Activated T-helper 17 cell treated with anti-CD3 and anti-CD28 coated beads, Interleukin-2, amount 50 U/mL, for 72 hours (primary cell): ENCODE data around the gene DBN1. TPM values are rescaled to one million over a fixed set of nuclear protein-coding genes. Genes with fewer than 3 reads are reported as not detected.

ENCODE experiments used
- ATAC-seq: fragments of 150-1000 bp; cut with Tn5 transposase; replicated peaks from 2 replicates; pipeline ENCODE4 v1.10.0; 2021; ENCODE audit warnings: mild to moderate bottlenecking, moderate library complexity
- H3K27ac Mint-ChIP-seq: one replicate; pipeline ENCODE4 v1.8.0; 2022; ENCODE audit warnings: mixed read lengths
- H3K27me3 Mint-ChIP-seq: one replicate; pipeline ENCODE4 v1.8.0; 2022; ENCODE audit warnings: mixed read lengths
- H3K36me3 Mint-ChIP-seq: one replicate; pipeline ENCODE4 v1.8.0; 2022; ENCODE audit warnings: low read depth, mild to moderate bottlenecking, mixed read lengths
- H3K4me1 Mint-ChIP-seq: one replicate; pipeline ENCODE4 v1.8.0; 2022; ENCODE audit warnings: mixed read lengths
- H3K4me3 Mint-ChIP-seq: one replicate; pipeline ENCODE4 v1.8.0; 2022; ENCODE audit warnings: mild to moderate bottlenecking, mixed read lengths
- H3K9me3 Mint-ChIP-seq: one replicate; pipeline ENCODE4 v1.8.0; 2022; ENCODE audit warnings: mixed read lengths
- total RNA-seq, 2 donors: library from RNA; stranded (reverse); gene quantifications; one replicate each; pipeline ENCODE4 v1.2.3, GENCODE V29; 2022

Gene DBN1
- total RNA-seq = 1 to 10 TPM; 2.3 to 3.1 TPM

DNA sequence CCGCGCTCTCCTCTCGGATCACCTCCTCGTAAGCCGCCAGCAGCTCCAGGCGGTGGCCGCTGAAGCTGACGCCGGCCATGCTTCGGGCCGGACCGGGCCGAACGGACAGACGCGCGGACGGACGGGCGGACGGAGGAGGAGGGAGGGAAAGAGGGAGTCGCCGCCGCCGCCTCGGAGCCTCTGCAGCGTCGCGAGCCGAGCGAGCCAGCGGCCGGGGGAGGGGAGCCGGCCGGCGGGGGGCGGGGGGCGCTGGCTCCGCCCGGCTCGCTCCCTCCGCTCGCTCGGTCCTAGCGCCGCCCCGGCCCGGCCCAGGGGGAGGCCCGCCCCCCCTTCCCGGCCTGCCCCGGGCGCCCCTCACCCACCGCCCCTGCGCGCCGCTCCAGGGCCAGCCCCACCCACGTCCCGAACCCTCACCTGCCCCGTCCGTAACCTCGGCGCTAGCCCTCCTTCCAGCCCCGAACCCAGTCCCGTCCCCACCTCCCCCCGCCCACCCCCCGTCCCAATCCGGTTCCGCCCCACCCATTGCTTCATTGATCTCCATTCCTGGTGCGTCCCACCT, at the start of gene DBN1:
Gene DBN1, minus strand, starts transcription at position 192 of the 559 bp plus-strand sequence. Its CDS starts 113 bp downstream, at position 79.
- peak within 1 kb of the TSS; percentile 25 for H3K27ac Mint-ChIP-seq
- peaks cover 5% of the 10 kb centered on the region for H3K36me3 Mint-ChIP-seq
- H3K4me1 Mint-ChIP-seq = peaks cover 17% of the 10 kb centered on the region
- no peaks in the 10 kb centered on the region for H3K9me3 Mint-ChIP-seq
- H3K27me3 Mint-ChIP-seq = peaks cover 7% of the 10 kb centered on the region
- no peak for ATAC-seq
- peak within 1 kb of the TSS; percentile 78 for H3K4me3 Mint-ChIP-seq

DNA sequence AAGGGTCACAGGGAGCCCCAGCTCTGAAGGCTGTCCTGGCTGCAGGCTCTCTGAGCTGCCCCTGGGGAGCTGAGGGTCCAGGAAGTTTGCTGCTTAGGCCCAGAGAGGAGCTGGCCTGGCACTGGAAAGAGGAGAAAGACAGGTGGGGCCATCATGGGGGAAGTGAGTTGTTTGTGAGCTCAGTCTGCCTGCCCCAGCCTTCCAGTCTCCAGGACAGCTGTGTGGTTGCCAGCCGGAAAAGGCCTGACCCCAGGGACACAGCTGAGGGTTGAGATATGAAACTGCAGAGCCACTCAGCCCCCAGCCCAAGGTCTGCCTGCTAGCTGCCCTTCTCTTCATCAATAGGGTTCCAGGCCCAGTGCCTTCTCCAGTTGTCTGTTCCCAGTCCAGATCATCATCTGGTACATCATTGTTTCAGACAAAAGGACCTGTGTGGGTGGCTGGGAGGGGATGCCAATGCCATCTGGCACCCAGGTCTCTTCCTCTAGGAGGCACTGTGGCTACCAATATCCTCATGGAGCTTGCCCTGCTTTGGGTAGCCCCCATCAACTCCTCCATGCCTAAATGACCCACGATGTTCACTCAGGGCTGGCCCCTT, 47.6 kb upstream of the DBN1 start:
- ATAC-seq = no peak
- no peaks in the 10 kb centered on the region for H3K9me3 Mint-ChIP-seq
- no peak overlapping the region for H3K4me3 Mint-ChIP-seq
- no peaks in the 10 kb centered on the region for H3K27me3 Mint-ChIP-seq
- peaks cover 54% of the 10 kb centered on the region for H3K36me3 Mint-ChIP-seq
- H3K27ac Mint-ChIP-seq = peak overlapping the region; percentile 82
- H3K4me1 Mint-ChIP-seq = peaks cover 4% of the 10 kb centered on the region

DNA sequence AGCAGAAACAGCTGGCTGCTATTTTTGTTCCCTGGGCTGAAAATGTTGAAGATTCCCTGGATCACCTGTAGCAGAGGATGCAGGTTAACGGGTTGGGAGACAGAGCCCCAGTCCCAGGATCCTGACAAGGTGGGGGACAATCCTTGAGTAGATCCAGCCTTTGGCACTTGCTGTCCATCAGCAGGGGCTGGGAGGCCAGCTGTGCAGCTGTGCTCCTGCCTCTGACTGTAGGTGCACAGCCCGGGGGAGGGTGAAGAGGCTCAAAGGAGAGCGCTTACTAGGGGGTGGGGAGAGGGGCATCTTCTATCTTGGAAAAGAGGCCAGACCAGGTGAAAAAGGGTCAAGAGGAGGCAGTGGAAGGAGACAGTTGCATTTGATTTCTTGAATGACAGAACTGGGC, 46.8 kb upstream of the DBN1 start:
- Mint-ChIP-seq H3K9me3 (no peaks in the 10 kb centered on the region), H3K27ac (peak overlapping the region; percentile 82), H3K4me3 (no peak overlapping the region), H3K4me1 (peaks cover 10% of the 10 kb centered on the region), H3K27me3 (no peaks in the 10 kb centered on the region), H3K36me3 (peaks cover 56% of the 10 kb centered on the region)
- ATAC-seq = no peak

DNA sequence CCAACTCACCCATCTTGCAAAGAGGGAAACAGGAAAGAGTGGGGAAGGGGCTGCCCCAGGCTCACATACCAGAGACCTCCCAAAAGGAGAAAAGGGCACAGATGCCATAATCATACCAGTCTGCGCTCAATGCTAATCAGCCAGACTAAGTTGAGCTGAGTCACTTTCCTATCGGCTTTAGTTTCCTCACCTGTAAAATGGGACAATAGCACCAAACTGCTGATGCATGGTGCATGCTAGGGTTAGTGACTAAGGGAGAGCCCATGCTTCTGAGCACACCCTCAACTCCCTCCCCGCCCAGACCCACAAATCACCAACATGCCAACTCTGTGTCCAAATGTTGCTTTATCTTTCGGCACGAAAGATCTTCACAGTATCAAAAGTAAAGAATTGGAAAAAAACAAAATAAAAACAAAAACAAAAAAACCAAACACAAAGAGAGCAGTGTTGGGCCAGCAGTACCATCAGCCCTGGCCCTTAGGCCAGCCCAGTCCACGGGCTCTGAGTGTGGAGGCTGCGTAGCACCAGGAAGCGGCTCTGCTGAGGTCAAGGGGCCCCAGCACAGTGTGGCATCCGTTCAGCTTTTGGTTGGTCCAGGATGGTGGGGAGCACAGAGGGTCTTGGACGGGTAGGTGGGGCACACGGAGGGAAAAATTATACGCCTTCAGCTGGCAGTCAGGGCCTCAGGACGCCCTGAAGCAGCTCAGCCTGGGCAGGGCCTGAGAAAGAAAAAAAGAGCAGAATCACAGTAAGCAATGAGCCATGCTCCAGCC, 46.2 kb upstream of the DBN1 start:
- Mint-ChIP-seq H3K36me3 (peaks cover 61% of the 10 kb centered on the region), H3K4me1 (peaks cover 10% of the 10 kb centered on the region), H3K9me3 (no peaks in the 10 kb centered on the region), H3K27ac (peak overlapping the region; percentile 82), H3K4me3 (peak overlapping the region; percentile 40), H3K27me3 (no peaks in the 10 kb centered on the region)
- ATAC-seq = no peak

DNA sequence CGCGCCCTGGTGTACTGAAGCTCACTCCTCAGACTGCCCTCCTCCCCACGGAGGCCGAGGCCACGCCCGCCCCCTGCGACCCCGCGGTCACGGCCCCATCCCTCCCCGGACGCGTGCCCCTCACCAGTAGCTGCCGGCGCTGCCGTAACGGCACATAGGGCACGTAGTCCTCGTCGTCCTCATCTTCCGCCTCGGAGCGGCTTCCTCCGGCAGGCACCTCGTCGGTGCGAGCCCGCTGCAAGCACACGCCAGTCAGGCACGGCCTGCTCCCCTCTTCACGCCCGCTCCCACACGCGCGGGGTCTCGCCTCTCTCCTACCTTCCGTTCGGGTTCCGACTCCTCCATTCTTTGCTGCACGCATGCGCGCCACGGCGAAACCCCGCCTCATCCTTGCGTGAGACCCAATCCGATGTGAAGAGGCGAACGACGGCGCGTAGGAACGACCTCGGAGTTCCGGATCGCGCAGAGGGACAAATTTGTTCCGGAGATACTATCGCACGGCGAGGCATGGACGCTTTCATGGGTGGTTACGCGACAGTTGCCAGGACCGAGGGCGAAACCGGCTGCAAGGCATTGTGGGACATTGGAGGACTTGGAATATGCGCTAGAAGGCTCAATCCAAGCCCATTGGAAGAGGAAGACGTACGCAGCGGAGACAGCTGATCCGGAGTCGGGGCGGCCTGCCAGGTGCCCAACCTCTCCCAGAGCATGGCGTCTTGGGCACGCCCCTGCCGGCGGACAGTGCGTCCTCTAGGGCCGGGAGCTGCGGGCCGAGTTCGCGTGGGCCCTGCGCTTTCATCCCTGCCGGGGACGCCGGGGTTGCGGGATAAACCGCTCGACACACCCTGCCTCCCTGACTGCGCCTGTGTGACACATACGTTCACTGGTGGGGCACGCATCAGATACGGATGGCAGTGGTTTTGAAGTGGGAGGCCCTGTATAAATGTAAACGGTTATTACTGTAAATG, 43.5 kb upstream of the DBN1 start, which contains the start of gene DDX41:
Gene DDX41, minus strand, starts transcription at position 361 of the 968 bp plus-strand sequence. Its CDS starts 16 bp downstream, at position 345.
- Mint-ChIP-seq H3K27ac (peak within 1 kb of the TSS; percentile 90), H3K9me3 (no peaks in the 10 kb centered on the region), H3K36me3 (peaks cover 81% of the 10 kb centered on the region), H3K4me3 (peak within 1 kb of the TSS; percentile 88), H3K4me1 (peaks cover 13% of the 10 kb centered on the region), H3K27me3 (no peaks in the 10 kb centered on the region)
- peak; percentile 92 for ATAC-seq

DNA sequence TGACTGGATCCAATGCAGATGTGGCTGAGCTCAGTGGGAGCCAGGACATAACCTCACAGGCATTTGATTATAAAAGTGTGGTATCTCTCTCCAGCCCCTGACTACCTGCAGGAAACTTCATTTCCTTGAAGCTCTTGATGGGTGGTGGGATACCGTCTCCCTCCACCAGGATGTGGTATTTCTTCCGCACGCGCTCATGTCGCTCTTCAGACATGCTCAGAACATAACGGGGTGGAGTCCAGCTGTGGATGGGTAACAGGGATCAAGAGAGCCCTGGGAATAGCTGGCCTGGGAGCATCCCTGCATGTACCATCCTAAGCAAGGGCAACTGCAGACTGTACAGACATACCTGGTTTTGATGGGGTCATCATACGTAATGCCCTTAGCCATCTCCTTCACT, 42.1 kb upstream of the DBN1 start:
- Mint-ChIP-seq H3K27me3 (no peaks in the 10 kb centered on the region), H3K36me3 (peaks cover 84% of the 10 kb centered on the region), H3K27ac (peak overlapping the region; percentile 90), H3K4me1 (peaks cover 13% of the 10 kb centered on the region), H3K4me3 (peak overlapping the region; percentile 88), H3K9me3 (no peaks in the 10 kb centered on the region)
- ATAC-seq = no peak

DNA sequence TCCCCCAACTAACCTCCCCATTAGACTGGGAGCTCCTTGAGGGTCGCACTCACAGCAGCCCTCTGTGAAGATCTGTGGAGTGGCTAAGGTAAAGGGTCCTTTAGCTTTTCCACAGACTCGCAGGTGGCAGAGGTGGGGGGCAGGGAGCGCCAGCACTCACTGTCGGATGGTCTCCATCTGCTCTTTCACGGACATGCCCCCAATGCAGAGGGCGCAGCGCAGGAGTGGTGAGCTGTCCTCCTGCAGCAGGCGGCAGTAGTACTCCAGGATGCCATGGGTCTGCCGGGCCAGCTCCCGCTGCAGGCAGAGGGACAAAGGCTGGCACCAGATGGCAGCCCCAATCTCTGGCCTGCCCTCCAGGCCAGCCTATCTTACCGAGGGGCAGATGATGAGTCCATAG, 41.1 kb upstream of the DBN1 start:
- Mint-ChIP-seq H3K4me1 (peaks cover 13% of the 10 kb centered on the region), H3K4me3 (no peak overlapping the region), H3K27me3 (no peaks in the 10 kb centered on the region), H3K27ac (no peak overlapping the region), H3K36me3 (peaks cover 74% of the 10 kb centered on the region), H3K9me3 (no peaks in the 10 kb centered on the region)
- no peak for ATAC-seq

DNA sequence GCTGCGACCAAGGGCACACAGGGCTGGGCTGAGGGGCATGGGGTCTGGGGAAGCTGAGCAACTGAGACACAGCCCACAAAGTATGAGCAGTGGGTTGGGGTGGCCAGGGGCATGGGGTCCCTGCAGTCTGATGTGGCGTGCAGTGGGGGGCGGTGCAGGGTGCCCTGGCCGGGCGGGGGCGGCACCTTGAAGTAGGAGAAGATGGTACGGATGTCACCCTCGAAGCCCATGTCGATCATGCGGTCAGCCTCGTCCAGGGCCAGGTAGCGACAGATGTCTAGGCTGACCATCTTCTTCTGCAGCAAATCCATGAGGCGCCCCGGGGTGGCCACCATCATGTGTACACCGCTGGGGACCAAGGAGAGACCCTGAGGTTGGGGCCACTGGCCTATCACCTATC, 40.1 kb upstream of the DBN1 start:
- H3K9me3 Mint-ChIP-seq = no peaks in the 10 kb centered on the region
- ATAC-seq = no peak
- H3K4me3 Mint-ChIP-seq = no peak overlapping the region
- H3K36me3 Mint-ChIP-seq = peaks cover 68% of the 10 kb centered on the region
- no peaks in the 10 kb centered on the region for H3K27me3 Mint-ChIP-seq
- no peak overlapping the region for H3K27ac Mint-ChIP-seq
- peaks cover 13% of the 10 kb centered on the region for H3K4me1 Mint-ChIP-seq

DNA sequence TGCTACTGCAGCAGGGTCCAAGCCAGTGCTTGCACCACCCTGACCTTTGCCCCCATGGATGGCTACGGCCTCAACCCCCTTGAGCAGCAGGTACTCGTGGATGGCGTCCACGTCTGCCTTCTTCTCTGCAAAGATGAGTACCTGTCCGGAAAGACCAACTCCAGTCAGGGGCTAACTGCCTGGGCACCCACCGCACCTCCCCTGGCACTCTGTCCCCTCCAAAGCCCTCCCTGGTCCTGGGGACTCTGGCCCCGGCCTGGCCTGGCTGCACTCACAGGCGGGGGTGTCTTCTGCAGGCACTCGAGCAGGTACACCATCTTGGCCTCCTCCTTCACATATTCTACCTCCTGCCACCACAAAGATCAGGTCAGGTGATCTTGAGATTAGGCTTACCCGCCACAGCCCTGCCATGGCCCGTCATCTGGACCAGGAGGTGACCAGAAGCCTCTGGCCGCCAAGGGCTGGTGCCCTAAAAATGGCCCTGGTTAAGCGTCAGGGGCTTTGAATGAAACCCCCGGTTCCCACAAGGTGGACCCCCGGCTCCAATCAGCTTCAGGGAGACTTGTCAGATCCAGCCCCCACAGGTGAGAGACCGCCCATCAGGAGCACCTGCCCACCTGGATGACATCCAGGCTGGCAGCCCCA, 39.4 kb upstream of the DBN1 start:
- ATAC-seq = no peak
- peaks cover 68% of the 10 kb centered on the region for H3K36me3 Mint-ChIP-seq
- no peaks in the 10 kb centered on the region for H3K9me3 Mint-ChIP-seq
- no peak overlapping the region for H3K27ac Mint-ChIP-seq
- H3K4me1 Mint-ChIP-seq = peaks cover 13% of the 10 kb centered on the region
- no peaks in the 10 kb centered on the region for H3K27me3 Mint-ChIP-seq
- H3K4me3 Mint-ChIP-seq = no peak overlapping the region

DNA sequence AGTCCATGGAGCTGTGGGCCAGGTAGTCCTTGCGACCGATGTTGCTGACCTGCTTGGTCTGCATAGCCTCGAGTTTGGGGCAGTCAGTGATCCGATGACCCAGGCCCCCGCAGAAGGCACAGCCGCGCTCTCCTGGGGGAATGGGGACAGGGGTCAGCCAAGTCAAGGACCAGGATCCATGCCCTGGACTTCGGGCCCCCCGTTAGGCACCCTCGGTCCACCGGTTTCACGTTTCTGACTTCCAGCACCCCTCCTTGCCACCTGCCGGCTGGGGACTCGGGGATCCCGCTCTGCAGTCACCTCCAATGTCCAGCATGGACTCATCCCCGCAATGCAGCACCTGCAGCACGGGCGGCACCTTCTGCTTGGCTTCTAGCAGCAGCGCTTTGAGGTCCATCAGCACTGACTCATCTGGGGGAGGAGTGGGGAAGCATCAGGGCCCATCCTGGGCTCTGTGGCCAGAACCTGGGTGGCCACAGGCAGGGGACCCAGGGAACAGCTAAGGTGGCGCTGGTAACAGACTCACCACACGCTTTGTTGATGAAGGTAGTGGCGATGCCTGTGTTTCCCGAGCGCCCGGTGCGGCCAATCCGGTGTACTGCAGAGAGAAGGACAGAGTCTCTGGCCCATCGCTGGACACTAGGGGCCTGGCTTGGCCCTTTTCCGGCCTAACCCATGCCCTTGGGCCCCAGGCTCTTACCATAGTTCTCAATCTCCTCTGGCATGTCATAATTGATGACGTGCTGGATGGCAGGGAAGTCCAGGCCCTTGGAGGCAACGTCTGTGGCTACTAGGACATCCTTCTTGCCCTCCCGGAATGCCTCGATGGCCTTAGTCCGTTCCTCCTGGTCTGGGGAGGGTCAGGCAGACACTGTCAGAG, 38.6 kb upstream of the DBN1 start:
- ATAC-seq = no peak
- H3K4me1 Mint-ChIP-seq = peaks cover 13% of the 10 kb centered on the region
- H3K9me3 Mint-ChIP-seq = no peaks in the 10 kb centered on the region
- H3K27me3 Mint-ChIP-seq = no peaks in the 10 kb centered on the region
- H3K4me3 Mint-ChIP-seq = no peak overlapping the region
- H3K36me3 Mint-ChIP-seq = peaks cover 64% of the 10 kb centered on the region
- H3K27ac Mint-ChIP-seq = no peak overlapping the region

DNA sequence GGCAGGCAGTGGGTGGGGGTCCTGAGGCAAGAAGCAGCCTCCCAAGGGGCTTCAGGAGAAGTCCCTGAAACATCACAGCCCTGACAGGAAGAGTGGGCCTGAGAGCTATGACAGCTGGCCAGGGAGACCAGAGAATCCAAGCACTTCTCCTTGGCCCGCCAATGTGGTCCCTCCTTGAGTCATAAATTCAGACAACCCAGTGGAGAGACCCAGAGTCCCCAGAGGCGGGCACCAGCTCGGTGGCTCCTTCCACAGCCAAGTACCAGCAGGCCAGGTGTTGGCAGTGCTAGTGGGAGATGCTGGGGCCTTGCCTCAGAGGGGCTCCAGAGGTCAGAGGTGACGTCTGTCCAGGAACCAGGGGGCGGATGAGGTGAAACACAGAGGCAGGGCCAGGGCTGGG, 37.7 kb upstream of the DBN1 start:
- no peak overlapping the region for H3K27ac Mint-ChIP-seq
- H3K4me3 Mint-ChIP-seq = no peak overlapping the region
- H3K9me3 Mint-ChIP-seq = no peaks in the 10 kb centered on the region
- H3K4me1 Mint-ChIP-seq = peaks cover 9% of the 10 kb centered on the region
- no peaks in the 10 kb centered on the region for H3K27me3 Mint-ChIP-seq
- peaks cover 55% of the 10 kb centered on the region for H3K36me3 Mint-ChIP-seq
- no peak for ATAC-seq

DNA sequence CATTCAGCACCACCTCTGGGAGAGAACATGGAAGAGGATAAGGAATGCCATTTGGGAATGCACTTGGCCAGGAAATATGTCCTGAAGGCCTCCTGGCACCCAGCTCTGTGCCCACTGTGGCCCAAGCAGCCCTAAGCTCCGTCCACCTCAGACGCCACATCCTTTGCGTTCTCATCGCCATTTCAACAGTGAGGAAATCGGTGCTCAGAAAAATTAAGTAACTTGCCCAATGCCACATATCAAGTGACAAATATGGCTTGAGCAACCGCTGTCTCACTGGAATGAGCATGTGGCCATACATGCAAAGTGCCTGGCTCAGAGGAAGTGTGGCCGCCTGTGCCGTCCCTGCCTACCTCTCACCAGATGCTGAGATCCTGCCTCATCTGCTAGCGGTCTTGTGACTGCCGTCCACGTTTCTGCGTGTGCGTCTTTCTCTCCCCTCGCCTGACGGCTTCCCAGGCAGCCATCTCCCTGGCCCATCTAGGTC, 37.2 kb upstream of the DBN1 start:
- Mint-ChIP-seq H3K27me3 (no peaks in the 10 kb centered on the region), H3K36me3 (peaks cover 50% of the 10 kb centered on the region), H3K4me3 (no peak overlapping the region), H3K4me1 (peaks cover 6% of the 10 kb centered on the region), H3K27ac (no peak overlapping the region), H3K9me3 (no peaks in the 10 kb centered on the region)
- ATAC-seq = no peak

DNA sequence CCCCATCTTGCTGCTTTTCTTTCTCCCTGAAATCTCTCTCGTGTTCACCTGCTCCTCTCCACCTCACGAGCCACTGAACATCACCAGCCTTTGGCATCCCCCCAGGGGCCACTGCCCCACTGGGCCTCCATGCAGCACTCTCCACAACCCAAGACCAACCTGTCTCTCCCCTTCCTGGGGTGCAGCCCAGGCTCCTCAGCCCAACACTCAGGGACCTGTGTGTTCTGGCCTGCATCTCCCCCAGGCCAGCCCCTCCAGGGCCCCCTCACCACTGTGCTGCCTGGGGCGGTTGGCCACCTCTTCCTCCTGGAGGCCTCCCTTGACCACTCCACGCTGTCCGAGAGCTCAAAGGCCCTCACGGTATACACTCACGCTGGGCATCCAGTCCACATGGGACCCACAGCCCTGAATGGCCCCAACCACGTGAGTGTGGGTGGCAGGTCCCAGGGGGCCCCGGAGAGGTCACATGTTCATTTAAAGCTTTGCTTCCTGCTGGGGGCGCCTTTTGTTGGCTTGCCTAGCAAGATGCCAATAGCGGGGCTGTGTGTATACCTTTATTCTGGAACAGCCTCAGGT, 36.6 kb upstream of the DBN1 start:
- no peaks in the 10 kb centered on the region for H3K27me3 Mint-ChIP-seq
- H3K4me1 Mint-ChIP-seq = peaks cover 4% of the 10 kb centered on the region
- H3K27ac Mint-ChIP-seq = no peak overlapping the region
- H3K9me3 Mint-ChIP-seq = no peaks in the 10 kb centered on the region
- H3K4me3 Mint-ChIP-seq = no peak overlapping the region
- no peak for ATAC-seq
- peaks cover 44% of the 10 kb centered on the region for H3K36me3 Mint-ChIP-seq
